Testis (tissue), 3 donors: ENCODE results near the gene INHBB. TPM values are rescaled to one million over a fixed set of nuclear protein-coding genes. Genes with fewer than 3 reads are reported as not detected.

ENCODE experiments used
- DNase-seq: peaks from one replicate; pipeline ENCODE4 v3.0.0-alpha.2; 2019
- H3K27ac ChIP-seq, 2 donors: fragments of 200-600 bp; sonication (generic); one replicate each; pipeline ENCODE4 v1.5.1; 2019
- H3K27me3 ChIP-seq: fragments of 200-600 bp; sonication (generic); one replicate; pipeline ENCODE4 v1.5.1; 2019
- H3K36me3 ChIP-seq: fragments of 200-600 bp; sonication (generic); one replicate; pipeline ENCODE4 v1.5.1; 2017; ENCODE audit warnings: low read depth; ENCODE audit errors: missing control alignments
- H3K4me1 ChIP-seq: fragments of 200-600 bp; sonication (generic); one replicate; pipeline ENCODE4 v1.5.1; 2019
- H3K4me3 ChIP-seq, 2 donors: fragments of 200-600 bp; sonication (generic); one replicate each; pipeline ENCODE4 v1.5.1; 2017 to 2019
- H3K9me3 ChIP-seq: fragments of 200-600 bp; sonication (generic); one replicate; pipeline ENCODE4 v1.5.1; 2017
- POLR2A ChIP-seq: fragments of 450-650 bp; IDR thresholded peaks from one replicate; pipeline ENCODE4 v1.6.1; 2017; ENCODE audit warnings: antibody characterized with exemption, mild to moderate bottlenecking, moderate library complexity
- WGBS, 2 donors: methylation state at CpG; one replicate each; pipeline ENCODE4 v1.1.5; 2018; 5-methylcytosine and 5-hydroxymethylcytosine counted together
- intact Hi-C: fragments of 100-400 bp; cut with DNase I; formaldehyde crosslinking; loops from one replicate; pipeline ENCODE4 v1.15.1; 2023; ENCODE audit warnings: low total_unique reads
- polyA plus RNA-seq: library from polyadenylated mRNA; stranded (reverse); fragments of 350-450 nt; fragmentation: Illumina TruSeq; extraction: RNeasy Lipid Tissue Mini Kit (QIAGEN cat#74804); gene quantifications from one replicate; pipeline ENCODE4 v1.2.3, GENCODE V29; 2014; ENCODE audit warnings: low read depth, low replicate concordance; ENCODE audit not compliant: insufficient read depth
- total RNA-seq, 2 donors: library from RNA; depleted of rRNA; stranded (reverse); fragments of >200 nt; gene quantifications; one replicate each; pipeline ENCODE4 v1.2.3, GENCODE V29; 2016
- TF ChIP-seq, protein P1 (sequence below), 3 experiments: fragments of 450-650 bp in 2 of 3; fragments of 200-600 bp in 1 of 3; sonication (generic) in 1 of 3; IDR thresholded peaks; one replicate each; pipeline ENCODE4 v1.5.1; 2016 to 2019; ENCODE audit warnings: antibody characterized with exemption in 3 of 3, mild to moderate bottlenecking in 2 of 3, moderate library complexity in 1 of 3

The INHBB gene
- total and polyA plus RNA-seq, 3 donors from 2014 or later: 46.1 to 123 (median 55.4) TPM

DNA sequence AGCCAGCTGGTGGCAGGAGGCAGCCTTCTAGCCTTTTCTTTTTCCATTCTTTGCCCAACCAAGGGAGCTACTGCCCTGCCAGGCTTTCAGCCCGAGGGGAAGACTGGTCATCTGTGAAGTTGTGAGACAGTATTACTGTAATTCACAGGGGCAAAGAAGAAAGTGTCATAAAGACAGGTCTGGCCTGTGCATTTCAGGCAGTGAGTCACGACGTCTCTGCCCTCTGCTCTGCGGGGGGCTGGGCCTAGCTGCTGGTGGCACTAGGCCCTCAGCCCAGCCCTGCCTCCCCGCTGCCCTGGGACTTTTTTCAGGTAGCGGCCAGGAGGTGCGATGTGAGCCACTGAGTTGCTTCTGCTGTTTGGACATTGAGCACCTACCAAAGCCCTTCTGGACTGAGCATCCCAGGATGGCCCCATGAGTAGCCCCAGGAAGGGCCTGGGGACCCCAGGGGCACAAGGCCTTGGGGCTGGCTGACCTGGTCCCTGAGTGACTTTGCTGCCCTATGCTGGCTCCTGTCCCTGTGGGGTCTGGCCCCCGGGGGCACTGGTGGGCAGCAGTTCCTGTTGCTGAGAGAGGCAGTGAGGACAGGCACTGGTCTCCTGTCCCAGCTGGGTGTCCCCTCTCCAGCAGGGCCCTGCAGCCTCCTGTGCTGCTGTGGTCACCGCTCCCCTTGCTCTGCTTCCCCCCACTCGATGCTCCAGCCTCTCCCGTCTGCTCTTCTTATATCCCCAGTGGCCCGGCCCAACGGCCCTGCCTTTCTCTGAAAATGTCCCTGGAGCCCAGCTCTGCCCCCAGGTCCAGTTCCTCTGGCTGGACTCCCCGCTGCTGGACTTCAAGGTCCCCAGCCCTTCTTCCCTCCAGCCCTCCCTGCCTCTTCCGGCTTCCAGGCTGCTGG is 7.0 kb downstream of the INHBB start:
- Histone ChIP-seq H3K27ac (no peak overlapping the region), H3K27me3 (no peaks in the 10 kb centered on the region), H3K36me3 (no peaks in the 10 kb centered on the region), H3K9me3 (no peaks in the 10 kb centered on the region), H3K4me3 (no peak overlapping the region), H3K4me1 (no peaks in the 10 kb centered on the region)
- intact Hi-C loops: no loop called here
- DNase-seq: no peak
- TF ChIP-seq, protein P1, sequence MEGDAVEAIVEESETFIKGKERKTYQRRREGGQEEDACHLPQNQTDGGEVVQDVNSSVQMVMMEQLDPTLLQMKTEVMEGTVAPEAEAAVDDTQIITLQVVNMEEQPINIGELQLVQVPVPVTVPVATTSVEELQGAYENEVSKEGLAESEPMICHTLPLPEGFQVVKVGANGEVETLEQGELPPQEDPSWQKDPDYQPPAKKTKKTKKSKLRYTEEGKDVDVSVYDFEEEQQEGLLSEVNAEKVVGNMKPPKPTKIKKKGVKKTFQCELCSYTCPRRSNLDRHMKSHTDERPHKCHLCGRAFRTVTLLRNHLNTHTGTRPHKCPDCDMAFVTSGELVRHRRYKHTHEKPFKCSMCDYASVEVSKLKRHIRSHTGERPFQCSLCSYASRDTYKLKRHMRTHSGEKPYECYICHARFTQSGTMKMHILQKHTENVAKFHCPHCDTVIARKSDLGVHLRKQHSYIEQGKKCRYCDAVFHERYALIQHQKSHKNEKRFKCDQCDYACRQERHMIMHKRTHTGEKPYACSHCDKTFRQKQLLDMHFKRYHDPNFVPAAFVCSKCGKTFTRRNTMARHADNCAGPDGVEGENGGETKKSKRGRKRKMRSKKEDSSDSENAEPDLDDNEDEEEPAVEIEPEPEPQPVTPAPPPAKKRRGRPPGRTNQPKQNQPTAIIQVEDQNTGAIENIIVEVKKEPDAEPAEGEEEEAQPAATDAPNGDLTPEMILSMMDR (IDR thresholded peaks at IDR 0.05): no peak
- no peak for TF ChIP-seq POLR2A
- WGBS, 2 donors: 78 to 79% methylated on average over 14 to 15 of the region's 15 CpGs

- Histone ChIP-seq H3K9me3 (no peaks in the 10 kb centered on the region), H3K4me3 (no peak overlapping the region), H3K4me1 (no peaks in the 10 kb centered on the region), H3K27me3 (no peaks in the 10 kb centered on the region), H3K27ac (no peak overlapping the region), H3K36me3 (no peaks in the 10 kb centered on the region)
- TF ChIP-seq, protein P1 (IDR thresholded peaks at IDR 0.05): no peak
- no peak for TF ChIP-seq POLR2A
- WGBS, 2 donors: 92 to 100% methylated on average over 4 to 5 of the region's 5 CpGs
- intact Hi-C loops: no loop called here
- no peak for DNase-seq
Measured at GRCh38 chr2:120353591-120353898, 7.6 kb downstream of the INHBB start.

DNA sequence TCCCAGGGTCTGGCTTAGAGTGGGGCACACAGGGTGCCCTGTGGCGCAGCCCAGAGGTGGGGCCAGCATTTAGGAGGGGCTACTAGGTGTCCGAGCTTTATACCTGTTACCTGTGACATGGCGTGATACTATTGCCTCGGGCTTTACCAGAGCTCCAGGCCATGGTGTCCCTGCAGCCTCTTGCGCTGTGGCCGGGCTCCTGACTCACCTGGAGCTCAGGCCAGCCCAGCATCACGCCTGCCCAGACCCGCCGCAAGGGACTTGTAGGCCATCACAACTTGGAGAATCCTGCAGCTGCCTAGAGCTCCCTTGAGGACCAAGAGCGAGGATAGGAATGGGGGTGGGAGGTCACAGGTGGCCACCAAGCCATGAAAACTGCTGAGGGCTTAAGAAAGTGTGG is 8.0 kb downstream of the INHBB start:
- TF ChIP-seq POLR2A: no peak
- TF ChIP-seq, protein P1 (IDR thresholded peaks at IDR 0.05): no peak
- H3K36me3 ChIP-seq: no peaks in the 10 kb centered on the region
- intact Hi-C loops: no loop called here
- no peaks in the 10 kb centered on the region for H3K9me3 ChIP-seq
- H3K27ac ChIP-seq: no peak overlapping the region
- no peak for DNase-seq
- no peaks in the 10 kb centered on the region for H3K27me3 ChIP-seq
- whole genome bisulfite sequencing, 2 donors: 96 to 97% methylated on average over 9 to 10 of the region's 10 CpGs
- no peaks in the 10 kb centered on the region for H3K4me1 ChIP-seq
- no peak overlapping the region for H3K4me3 ChIP-seq

- no peak for DNase-seq
- H3K27me3 ChIP-seq: no peaks in the 10 kb centered on the region
- WGBS, 2 donors: 85 to 92% methylated on average over 12 to 15 of the region's 15 CpGs
Measured at GRCh38 chr2:120354467-120354866, 8.5 kb downstream of the INHBB start.

More at GRCh38 chr2:120354467-120354866, 8.5 kb downstream of the INHBB start:
- Histone ChIP-seq H3K36me3 (no peaks in the 10 kb centered on the region), H3K4me1 (no peaks in the 10 kb centered on the region), H3K9me3 (no peaks in the 10 kb centered on the region), H3K4me3 (no peak overlapping the region), H3K27ac (no peak overlapping the region)
- intact Hi-C loops: no loop called here
- TF ChIP-seq, protein P1 (IDR thresholded peaks at IDR 0.05): no peak
- no peak for TF ChIP-seq POLR2A
